GM21786 (cell line): Measurements from ENCODE around the gene FBRS.
"Not testable (repeated sequence)": the region's sequence is repeated elsewhere in the genome, so short reads cannot be mapped to it uniquely, and the experiment has no call there.

Source experiments
- ATAC-seq: cut with Tn5 transposase; IDR thresholded peaks from one replicate; pipeline ENCODE4 v1.9.1; 2021; ENCODE audit not compliant: unreplicated experiment

The FBRS gene

GRCh38 chr16:30657866-30658730, at the start of gene FBRS:
FBRS (plus strand) TSS chr16:30658431; CDS start chr16:30659519, 1,088 bp downstream.
- ATAC-seq, result peak; percentile 64

- ATAC-seq, result peak; percentile 20
Measured at GRCh38 chr16:30609002-30609925, 49.0 kb upstream of the FBRS start.

- peak; percentile 87 for ATAC-seq
Measured at GRCh38 chr16:30609926-30610839, 48.0 kb upstream of the FBRS start, which contains the start of gene ZNF689. ZNF689 (minus strand) TSS chr16:30610389; CDS start chr16:30610041, 348 bp downstream.

GRCh38 chr16:30615358-30616091, 42.7 kb upstream of the FBRS start:
- ATAC-seq, result no peak

GRCh38 chr16:30619202-30619601, 39.0 kb upstream of the FBRS start:
- no peak for ATAC-seq

- ATAC-seq, result no peak
Measured at GRCh38 chr16:30619638-30620037, 38.6 kb upstream of the FBRS start.

GRCh38 chr16:30620169-30620568, 38.1 kb upstream of the FBRS start:
- ATAC-seq, result no peak

GRCh38 chr16:30621765-30622164, 36.5 kb upstream of the FBRS start:
- no peak for ATAC-seq

- no peak for ATAC-seq
Measured at GRCh38 chr16:30622455-30623032, 35.7 kb upstream of the FBRS start.

- ATAC-seq, result no peak
Measured at GRCh38 chr16:30623536-30624283, 34.5 kb upstream of the FBRS start.

GRCh38 chr16:30626236-30626635, 32.0 kb upstream of the FBRS start:
- ATAC-seq, result no peak

GRCh38 chr16:30628628-30629540, 29.3 kb upstream of the FBRS start:
- no peak for ATAC-seq

- not testable (repeated sequence) for ATAC-seq
Measured at GRCh38 chr16:30632454-30632853, 25.8 kb upstream of the FBRS start.

GRCh38 chr16:30633526-30633925, 24.7 kb upstream of the FBRS start:
- no peak for ATAC-seq

GRCh38 chr16:30636599-30636998, 21.6 kb upstream of the FBRS start:
- ATAC-seq, result no peak

GRCh38 chr16:30637139-30637538, 21.1 kb upstream of the FBRS start:
- not testable (repeated sequence) for ATAC-seq

- no peak for ATAC-seq
Measured at GRCh38 chr16:30637944-30638343, 20.3 kb upstream of the FBRS start.
